ENCODE data around the gene SESTD1.

Gene SESTD1

GRCh38 chr2:179262077-179262660 is 2.5 kb downstream of the SESTD1 start:
- peaks cover 18% of the 10 kb centered on the region for H3K27me3 ChIP-seq
- H3K4me1 ChIP-seq = no peaks in the 10 kb centered on the region
- H3K4me3 ChIP-seq (ENCODE audit: low read depth, low read length) = no peak overlapping the region
- TF ChIP-seq, protein P1, sequence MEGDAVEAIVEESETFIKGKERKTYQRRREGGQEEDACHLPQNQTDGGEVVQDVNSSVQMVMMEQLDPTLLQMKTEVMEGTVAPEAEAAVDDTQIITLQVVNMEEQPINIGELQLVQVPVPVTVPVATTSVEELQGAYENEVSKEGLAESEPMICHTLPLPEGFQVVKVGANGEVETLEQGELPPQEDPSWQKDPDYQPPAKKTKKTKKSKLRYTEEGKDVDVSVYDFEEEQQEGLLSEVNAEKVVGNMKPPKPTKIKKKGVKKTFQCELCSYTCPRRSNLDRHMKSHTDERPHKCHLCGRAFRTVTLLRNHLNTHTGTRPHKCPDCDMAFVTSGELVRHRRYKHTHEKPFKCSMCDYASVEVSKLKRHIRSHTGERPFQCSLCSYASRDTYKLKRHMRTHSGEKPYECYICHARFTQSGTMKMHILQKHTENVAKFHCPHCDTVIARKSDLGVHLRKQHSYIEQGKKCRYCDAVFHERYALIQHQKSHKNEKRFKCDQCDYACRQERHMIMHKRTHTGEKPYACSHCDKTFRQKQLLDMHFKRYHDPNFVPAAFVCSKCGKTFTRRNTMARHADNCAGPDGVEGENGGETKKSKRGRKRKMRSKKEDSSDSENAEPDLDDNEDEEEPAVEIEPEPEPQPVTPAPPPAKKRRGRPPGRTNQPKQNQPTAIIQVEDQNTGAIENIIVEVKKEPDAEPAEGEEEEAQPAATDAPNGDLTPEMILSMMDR (IDR thresholded peaks at IDR 0.05; ENCODE audit: low read depth, low read length) = no peak
- no peaks in the 10 kb centered on the region for H3K36me3 ChIP-seq
- H3K9me3 ChIP-seq = no peaks in the 10 kb centered on the region
- no peak for DNase-seq

DNA sequence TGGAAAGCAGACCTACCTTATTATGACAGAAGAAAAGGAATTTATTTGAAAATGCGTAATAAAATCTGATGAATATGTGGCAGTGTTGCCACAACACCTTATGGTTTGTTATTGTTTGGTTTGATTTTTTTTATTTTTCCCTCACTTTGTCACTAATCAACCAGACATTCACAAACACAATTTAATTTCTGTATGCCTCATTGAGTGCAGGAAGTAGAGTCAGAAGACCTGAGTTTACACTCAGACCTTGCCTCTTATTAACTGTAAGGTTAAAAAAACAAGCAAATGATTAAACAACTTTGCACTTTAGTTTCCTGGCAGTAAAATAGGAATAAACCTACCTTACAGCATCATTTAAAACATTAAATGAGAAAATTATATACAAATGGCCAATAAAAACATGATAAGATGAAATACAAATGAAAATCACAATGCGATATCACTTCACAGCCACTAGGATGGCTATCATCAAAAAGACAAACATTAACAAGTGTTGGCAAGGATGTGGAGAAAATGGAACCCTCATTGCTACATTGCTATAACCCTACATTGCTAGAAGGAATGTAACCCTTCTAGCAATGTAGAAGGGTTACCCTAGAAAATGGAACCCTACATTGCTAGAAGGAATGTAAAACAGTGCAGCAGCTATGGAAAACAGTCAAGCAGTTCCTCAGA is 3.3 kb downstream of the SESTD1 start:
- Histone ChIP-seq H3K4me1 (no peaks in the 10 kb centered on the region), H3K9me3 (no peaks in the 10 kb centered on the region), H3K36me3 (no peaks in the 10 kb centered on the region), H3K27me3 (peaks cover 18% of the 10 kb centered on the region), H3K4me3 (ENCODE audit: low read depth, low read length) (no peak overlapping the region)
- TF ChIP-seq, protein P1 (IDR thresholded peaks at IDR 0.05; ENCODE audit: low read depth, low read length) = no peak
- DNase-seq = no peak

DNA sequence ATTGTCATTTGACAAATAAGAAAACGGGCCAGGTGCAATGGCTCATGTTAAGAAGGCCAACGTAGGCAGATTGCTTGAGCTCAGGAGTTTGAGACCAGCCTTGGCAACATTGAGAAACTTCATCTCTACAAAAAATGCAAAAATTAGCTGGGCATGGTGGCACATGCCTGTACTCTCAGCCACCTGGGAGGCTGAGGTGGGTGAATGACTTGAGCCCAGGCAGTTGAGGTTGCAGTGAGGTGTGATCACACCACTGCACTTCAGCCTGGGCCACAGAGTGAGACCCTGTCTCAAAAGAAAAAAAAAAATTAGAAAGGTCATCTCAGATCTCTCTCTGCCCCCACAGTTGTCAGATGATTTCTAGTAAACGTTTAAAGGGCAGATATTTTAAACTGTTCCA is 4.4 kb downstream of the SESTD1 start:
- TF ChIP-seq, protein P1 (IDR thresholded peaks at IDR 0.05; ENCODE audit: low read depth, low read length) = no peak
- Histone ChIP-seq H3K36me3 (no peaks in the 10 kb centered on the region), H3K4me3 (ENCODE audit: low read depth, low read length) (no peak overlapping the region), H3K4me1 (no peaks in the 10 kb centered on the region), H3K9me3 (no peaks in the 10 kb centered on the region), H3K27me3 (peaks cover 15% of the 10 kb centered on the region)
- DNase-seq = no peak

GRCh38 chr2:179255129-179255528 is 9.5 kb downstream of the SESTD1 start:
- Histone ChIP-seq H3K27me3 (no peaks in the 10 kb centered on the region), H3K9me3 (no peaks in the 10 kb centered on the region), H3K4me1 (no peaks in the 10 kb centered on the region), H3K4me3 (ENCODE audit: low read depth, low read length) (no peak overlapping the region), H3K36me3 (no peaks in the 10 kb centered on the region)
- no peak for DNase-seq
- TF ChIP-seq, protein P1 (IDR thresholded peaks at IDR 0.05; ENCODE audit: low read depth, low read length) = no peak

- no peak for DNase-seq
- Histone ChIP-seq H3K4me1 (no peaks in the 10 kb centered on the region), H3K36me3 (no peaks in the 10 kb centered on the region), H3K9me3 (no peaks in the 10 kb centered on the region), H3K27me3 (no peaks in the 10 kb centered on the region), H3K4me3 (ENCODE audit: low read depth, low read length) (no peak overlapping the region)
- TF ChIP-seq, protein P1 (IDR thresholded peaks at IDR 0.05; ENCODE audit: low read depth, low read length) = no peak
These were observed 11.4 kb downstream of the SESTD1 start for GRCh38 chr2:179253226-179253625.

GRCh38 chr2:179252423-179252822 is 12.2 kb downstream of the SESTD1 start:
- no peak overlapping the region for H3K4me3 ChIP-seq (ENCODE audit: low read depth, low read length)
- no peak for DNase-seq
- no peaks in the 10 kb centered on the region for H3K4me1 ChIP-seq
- H3K27me3 ChIP-seq = no peaks in the 10 kb centered on the region
- no peaks in the 10 kb centered on the region for H3K36me3 ChIP-seq
- no peaks in the 10 kb centered on the region for H3K9me3 ChIP-seq
- TF ChIP-seq, protein P1 (IDR thresholded peaks at IDR 0.05; ENCODE audit: low read depth, low read length) = no peak
